ENCODE data around the gene CNNM1. TPM values are rescaled to one million over a fixed set of nuclear protein-coding genes. Genes with fewer than 3 reads are reported as not detected.

Gene CNNM1
- total and polyA plus RNA-seq, 2 donors (not counting 3 experiments of a cell fraction or from before 2014, with no cell fraction given) = not detected

- no peaks in the 10 kb centered on the region for H3K27me3 ChIP-seq (ENCODE audit: control insufficient read depth in 2 of 2, insufficient read depth in 2 of 2, low read length in 2 of 2)
- DNase-seq (ENCODE audit: low read depth, low spot score) = no peak
- FAIRE-seq = no peak
- no peaks in the 10 kb centered on the region for H3K4me1 ChIP-seq (ENCODE audit: control insufficient read depth, extremely low read depth, insufficient read depth, low read length)
- no peaks in the 10 kb centered on the region for H3K79me2 ChIP-seq (ENCODE audit: control insufficient read depth, insufficient read depth, low read length)
- no peak overlapping the region for H3K4me2 ChIP-seq (ENCODE audit: insufficient read depth, low read length)
- intact Hi-C loops (cut with micrococcal nuclease) = no loop called here
- TF ChIP-seq JUN (IDR thresholded peaks at IDR 0.05; ENCODE audit: borderline replicate concordance, insufficient read depth, insufficient read length, low read depth) = no peak
- no peak for TF ChIP-seq EZH2 (IDR thresholded peaks at IDR 0.05; ENCODE audit: borderline replicate concordance, low read depth, low read length, severe bottlenecking)
- no peak for TF ChIP-seq POLR2AphosphoS5 (IDR thresholded peaks at IDR 0.05; ENCODE audit: insufficient read depth, low read depth, low read length)
- no peak for TF ChIP-seq GATA2 (IDR thresholded peaks at IDR 0.05; ENCODE audit: insufficient read depth, insufficient read length, low read depth, low read length)
- no peak for TF ChIP-seq FOS (IDR thresholded peaks at IDR 0.05; ENCODE audit: borderline replicate concordance, insufficient read depth, low read length)
- TF ChIP-seq CTCF (IDR thresholded peaks at IDR 0.05; ENCODE audit: extremely low read depth in 1 of 2, insufficient read depth in 1 of 2, low read depth in 1 of 2, low read length in 2 of 2) = no peak
- TF ChIP-seq MYC (IDR thresholded peaks at IDR 0.05; ENCODE audit: low read depth, low read length) = no peak
- no peak for TF ChIP-seq MAX (IDR thresholded peaks at IDR 0.05; ENCODE audit: insufficient read depth, insufficient read length)
- no peak for TF ChIP-seq POLR2A (IDR thresholded peaks at IDR 0.05; ENCODE audit: low read depth, low read length)
- POLR2A ChIA-PET = no interaction called here
- no peak overlapping the region for H3K4me3 ChIP-seq (replicated peaks in 1 of 3; ENCODE audit: insufficient read depth in 1 of 3, low read depth in 1 of 3, low read length in 3 of 3)
- dilution Hi-C loops (cut with MboI; ENCODE audit: extremely low pct_ligation_motif_present, low sequenced_read_pairs) = no loop called here
- no TSS peak for BruUV-seq (replicated peaks)
- no peaks in the 10 kb centered on the region for H4K20me1 ChIP-seq (replicated peaks; ENCODE audit: control insufficient read depth, extremely low read depth, insufficient read depth, low read length)
- no peak overlapping the region for H2AFZ ChIP-seq (ENCODE audit: low read depth, low read length)
- H3K9me3 ChIP-seq (replicated peaks; ENCODE audit: control insufficient read depth, insufficient read depth, low read length) = no peaks in the 10 kb centered on the region
- CTCF ChIA-PET = no interaction called here
- H3K27ac ChIP-seq (ENCODE audit: insufficient read depth, low read depth, low read length) = no peak overlapping the region
- H3K9me1 ChIP-seq (replicated peaks; ENCODE audit: control insufficient read depth, extremely low read depth, insufficient read depth, low read length) = no peaks in the 10 kb centered on the region
- H3K36me3 ChIP-seq (ENCODE audit: control insufficient read depth in 2 of 2, extremely low read depth in 1 of 2, insufficient read depth in 2 of 2, low read length in 2 of 2) = no peaks in the 10 kb centered on the region
- H3K9ac ChIP-seq (replicated peaks; ENCODE audit: extremely low read depth, insufficient read depth, low read length) = no peak overlapping the region
Measured at GRCh38 chr10:99296605-99297004, 32.6 kb upstream of the CNNM1 start.

All from endothelial cell of umbilical vein (primary cell).